Activated naive CD8-positive, alpha-beta T cell (primary cell): ENCODE results near the gene IMMP2L.

Experiments
- H3K27ac Mint-ChIP-seq: one replicate; pipeline ENCODE4 v1.8.0; 2021; ENCODE audit warnings: mixed read lengths
- H3K27me3 Mint-ChIP-seq: one replicate; pipeline ENCODE4 v1.8.0; 2021; ENCODE audit warnings: mixed read lengths
- H3K36me3 Mint-ChIP-seq: one replicate; pipeline ENCODE4 v1.8.0; 2021; ENCODE audit warnings: mixed read lengths
- H3K4me1 Mint-ChIP-seq: one replicate; pipeline ENCODE4 v1.8.0; 2021; ENCODE audit warnings: low read depth, mixed read lengths
- H3K4me3 Mint-ChIP-seq: one replicate; pipeline ENCODE4 v1.8.0; 2021; ENCODE audit warnings: mild to moderate bottlenecking, mixed read lengths
- H3K9me3 Mint-ChIP-seq: one replicate; pipeline ENCODE4 v1.8.0; 2021; ENCODE audit warnings: low read depth, mixed read lengths

IMMP2L gene

GRCh38 chr7:111384065-111384891, 178.0 kb downstream of the IMMP2L start:
- Mint-ChIP-seq H3K4me1 (no peaks in the 10 kb centered on the region), H3K27me3 (no peaks in the 10 kb centered on the region), H3K4me3 (no peak overlapping the region), H3K36me3 (peaks cover 15% of the 10 kb centered on the region), H3K27ac (no peak overlapping the region), H3K9me3 (no peaks in the 10 kb centered on the region)

- peaks cover 10% of the 10 kb centered on the region for H3K36me3 Mint-ChIP-seq
- no peaks in the 10 kb centered on the region for H3K27me3 Mint-ChIP-seq
- H3K4me3 Mint-ChIP-seq, result no peak overlapping the region
- no peaks in the 10 kb centered on the region for H3K9me3 Mint-ChIP-seq
- no peak overlapping the region for H3K27ac Mint-ChIP-seq
- no peaks in the 10 kb centered on the region for H3K4me1 Mint-ChIP-seq
Observed at GRCh38 chr7:111383133-111383532, 179.2 kb downstream of the IMMP2L start.

- H3K4me1 Mint-ChIP-seq, result no peaks in the 10 kb centered on the region
Observed at GRCh38 chr7:111381590-111381989, 180.7 kb downstream of the IMMP2L start.

GRCh38 chr7:111380945-111381344, 181.3 kb downstream of the IMMP2L start:
- no peaks in the 10 kb centered on the region for H3K4me1 Mint-ChIP-seq
- H3K27me3 Mint-ChIP-seq, result no peaks in the 10 kb centered on the region
- no peak overlapping the region for H3K27ac Mint-ChIP-seq
- peaks cover 8% of the 10 kb centered on the region for H3K36me3 Mint-ChIP-seq
- H3K9me3 Mint-ChIP-seq, result no peaks in the 10 kb centered on the region
- H3K4me3 Mint-ChIP-seq, result no peak overlapping the region

More at GRCh38 chr7:111381590-111381989, 180.7 kb downstream of the IMMP2L start:
- H3K27ac Mint-ChIP-seq, result no peak overlapping the region
- no peaks in the 10 kb centered on the region for H3K27me3 Mint-ChIP-seq
- H3K9me3 Mint-ChIP-seq, result no peaks in the 10 kb centered on the region
- H3K36me3 Mint-ChIP-seq, result peaks cover 9% of the 10 kb centered on the region
- H3K4me3 Mint-ChIP-seq, result no peak overlapping the region

GRCh38 chr7:111374027-111374426, 188.3 kb downstream of the IMMP2L start:
- Mint-ChIP-seq H3K27me3 (no peaks in the 10 kb centered on the region), H3K36me3 (peaks cover 6% of the 10 kb centered on the region), H3K4me3 (no peak overlapping the region), H3K27ac (no peak overlapping the region), H3K9me3 (no peaks in the 10 kb centered on the region), H3K4me1 (no peaks in the 10 kb centered on the region)

DNA sequence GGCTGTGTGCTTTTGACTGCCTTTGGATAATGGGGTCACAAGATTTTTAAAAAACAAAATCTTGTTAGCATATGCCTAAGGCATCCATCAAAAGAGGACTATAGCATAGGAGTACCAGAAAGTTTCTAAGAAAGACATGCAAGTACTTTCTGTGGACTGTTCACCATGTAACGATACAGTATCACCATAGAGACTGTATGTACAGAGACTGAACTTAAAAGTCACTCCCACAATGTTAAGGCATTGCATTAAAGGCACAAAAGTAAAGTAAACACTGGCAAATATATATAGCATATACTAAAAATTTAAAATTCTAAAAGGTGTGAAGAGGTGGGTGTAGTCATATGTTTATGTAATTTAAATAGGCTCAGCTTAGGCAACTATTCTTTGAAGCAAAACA, 190.9 kb downstream of the IMMP2L start:
- H3K4me3 Mint-ChIP-seq, result no peak overlapping the region
- H3K27me3 Mint-ChIP-seq, result no peaks in the 10 kb centered on the region
- H3K4me1 Mint-ChIP-seq, result no peaks in the 10 kb centered on the region
- peaks cover 9% of the 10 kb centered on the region for H3K36me3 Mint-ChIP-seq
- H3K9me3 Mint-ChIP-seq, result no peaks in the 10 kb centered on the region
- no peak overlapping the region for H3K27ac Mint-ChIP-seq

GRCh38 chr7:111370002-111370401, 192.3 kb downstream of the IMMP2L start:
- H3K4me1 Mint-ChIP-seq, result no peaks in the 10 kb centered on the region
- H3K27me3 Mint-ChIP-seq, result no peaks in the 10 kb centered on the region
- H3K9me3 Mint-ChIP-seq, result no peaks in the 10 kb centered on the region
- peaks cover 6% of the 10 kb centered on the region for H3K36me3 Mint-ChIP-seq
- H3K4me3 Mint-ChIP-seq, result no peak overlapping the region
- H3K27ac Mint-ChIP-seq, result no peak overlapping the region

GRCh38 chr7:111368381-111369065, 193.8 kb downstream of the IMMP2L start:
- H3K27me3 Mint-ChIP-seq, result no peaks in the 10 kb centered on the region
- no peak overlapping the region for H3K4me3 Mint-ChIP-seq
- no peaks in the 10 kb centered on the region for H3K9me3 Mint-ChIP-seq
- H3K4me1 Mint-ChIP-seq, result no peaks in the 10 kb centered on the region
- H3K36me3 Mint-ChIP-seq, result peaks cover 10% of the 10 kb centered on the region
- H3K27ac Mint-ChIP-seq, result no peak overlapping the region

DNA sequence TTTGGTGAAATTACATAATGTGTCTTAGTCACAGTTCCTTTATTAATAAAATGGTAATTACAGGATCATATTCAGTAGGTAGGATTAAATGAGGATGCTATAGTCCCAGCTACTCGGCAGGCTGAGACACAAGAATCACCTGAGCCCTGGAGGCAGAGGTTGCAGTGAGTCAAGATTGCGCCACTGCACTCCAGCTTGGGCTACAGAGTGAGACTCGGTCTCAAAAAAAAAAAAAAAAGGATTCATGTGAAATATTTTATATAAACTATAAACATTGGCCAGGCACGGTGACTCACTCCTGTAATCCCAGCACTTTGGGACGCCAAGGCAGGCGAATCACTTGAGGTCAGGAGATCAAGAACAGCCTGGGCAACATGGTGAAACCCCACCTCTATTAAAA, 197.9 kb downstream of the IMMP2L start:
- H3K27me3 Mint-ChIP-seq, result no peaks in the 10 kb centered on the region
- H3K27ac Mint-ChIP-seq, result no peak overlapping the region
- H3K4me3 Mint-ChIP-seq, result no peak overlapping the region
- no peaks in the 10 kb centered on the region for H3K4me1 Mint-ChIP-seq
- no peaks in the 10 kb centered on the region for H3K9me3 Mint-ChIP-seq
- peaks cover 14% of the 10 kb centered on the region for H3K36me3 Mint-ChIP-seq

DNA sequence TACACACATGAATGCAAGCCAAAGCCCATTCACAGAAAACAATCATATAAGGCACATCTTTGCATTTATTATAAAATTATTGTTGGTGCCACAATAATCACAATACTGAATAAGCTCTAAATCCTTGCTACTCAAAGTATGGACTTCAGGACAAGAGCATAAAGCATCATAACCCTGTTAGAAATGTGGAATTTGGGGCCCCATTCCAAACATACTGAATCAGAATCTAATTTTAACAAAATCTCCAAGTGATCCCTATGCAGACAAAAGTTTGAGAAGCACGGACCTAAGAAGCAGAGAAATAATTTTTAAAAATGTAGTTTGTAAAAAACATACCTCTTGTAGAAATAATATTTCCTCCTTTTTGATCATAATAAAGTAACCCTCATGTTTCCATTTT, 199.2 kb downstream of the IMMP2L start:
- no peaks in the 10 kb centered on the region for H3K27me3 Mint-ChIP-seq
- peaks cover 14% of the 10 kb centered on the region for H3K36me3 Mint-ChIP-seq
- H3K4me1 Mint-ChIP-seq, result no peaks in the 10 kb centered on the region
- H3K27ac Mint-ChIP-seq, result no peak overlapping the region
- no peaks in the 10 kb centered on the region for H3K9me3 Mint-ChIP-seq
- no peak overlapping the region for H3K4me3 Mint-ChIP-seq

- H3K27ac Mint-ChIP-seq, result no peak overlapping the region
- H3K9me3 Mint-ChIP-seq, result no peaks in the 10 kb centered on the region
- H3K4me1 Mint-ChIP-seq, result no peaks in the 10 kb centered on the region
- H3K27me3 Mint-ChIP-seq, result no peaks in the 10 kb centered on the region
- peaks cover 14% of the 10 kb centered on the region for H3K36me3 Mint-ChIP-seq
- no peak overlapping the region for H3K4me3 Mint-ChIP-seq
Observed at GRCh38 chr7:111362506-111363054, 199.7 kb downstream of the IMMP2L start.

GRCh38 chr7:111358915-111359314, 203.4 kb downstream of the IMMP2L start:
- H3K4me3 Mint-ChIP-seq, result no peak overlapping the region
- H3K27ac Mint-ChIP-seq, result no peak overlapping the region
- H3K9me3 Mint-ChIP-seq, result no peaks in the 10 kb centered on the region
- no peaks in the 10 kb centered on the region for H3K4me1 Mint-ChIP-seq
- H3K27me3 Mint-ChIP-seq, result no peaks in the 10 kb centered on the region
- peaks cover 9% of the 10 kb centered on the region for H3K36me3 Mint-ChIP-seq

- no peaks in the 10 kb centered on the region for H3K4me1 Mint-ChIP-seq
- H3K27ac Mint-ChIP-seq, result no peak overlapping the region
- H3K4me3 Mint-ChIP-seq, result no peak overlapping the region
- H3K9me3 Mint-ChIP-seq, result no peaks in the 10 kb centered on the region
- peaks cover 6% of the 10 kb centered on the region for H3K36me3 Mint-ChIP-seq
- no peaks in the 10 kb centered on the region for H3K27me3 Mint-ChIP-seq
Observed at GRCh38 chr7:111357691-111358090, 204.6 kb downstream of the IMMP2L start.

DNA sequence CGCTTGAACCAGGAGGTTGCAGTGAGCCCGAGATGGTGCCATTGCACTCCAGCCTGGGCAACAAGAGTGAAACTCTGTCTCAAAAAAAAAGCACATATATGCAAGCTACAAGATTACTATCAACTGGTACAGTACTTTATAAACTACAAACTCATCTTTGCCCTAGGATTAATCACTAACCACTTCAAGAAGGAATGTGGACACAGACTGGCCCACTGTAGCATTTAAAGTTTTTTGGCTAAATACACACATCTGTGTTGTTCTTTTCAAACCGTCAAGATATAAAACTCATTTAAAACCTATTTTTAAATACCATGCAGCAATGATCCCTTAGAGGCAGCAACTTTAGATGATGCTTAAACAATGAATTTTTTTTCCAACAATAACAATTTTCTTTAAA, 205.4 kb downstream of the IMMP2L start:
- Mint-ChIP-seq H3K27me3 (no peaks in the 10 kb centered on the region), H3K36me3 (peaks cover 4% of the 10 kb centered on the region), H3K27ac (no peak overlapping the region), H3K9me3 (no peaks in the 10 kb centered on the region), H3K4me3 (no peak overlapping the region), H3K4me1 (no peaks in the 10 kb centered on the region)

- H3K4me3 Mint-ChIP-seq, result no peak overlapping the region
- H3K27ac Mint-ChIP-seq, result no peak overlapping the region
- H3K36me3 Mint-ChIP-seq, result peaks cover 13% of the 10 kb centered on the region
- no peaks in the 10 kb centered on the region for H3K27me3 Mint-ChIP-seq
- no peaks in the 10 kb centered on the region for H3K4me1 Mint-ChIP-seq
- peaks cover 9% of the 10 kb centered on the region for H3K9me3 Mint-ChIP-seq
Observed at GRCh38 chr7:111352319-111352718, 210.0 kb downstream of the IMMP2L start.
